GM18858 (cell line): Measurements from ENCODE around the gene LCN15.
"Not testable (repeated sequence)": the region's sequence is repeated elsewhere in the genome, so short reads cannot be mapped to it uniquely, and the experiment has no call there.

Experiments used
- ATAC-seq: cut with Tn5 transposase; IDR thresholded peaks from one replicate; pipeline ENCODE4 v1.9.1; 2021; ENCODE audit not compliant: unreplicated experiment

The LCN15 gene

DNA sequence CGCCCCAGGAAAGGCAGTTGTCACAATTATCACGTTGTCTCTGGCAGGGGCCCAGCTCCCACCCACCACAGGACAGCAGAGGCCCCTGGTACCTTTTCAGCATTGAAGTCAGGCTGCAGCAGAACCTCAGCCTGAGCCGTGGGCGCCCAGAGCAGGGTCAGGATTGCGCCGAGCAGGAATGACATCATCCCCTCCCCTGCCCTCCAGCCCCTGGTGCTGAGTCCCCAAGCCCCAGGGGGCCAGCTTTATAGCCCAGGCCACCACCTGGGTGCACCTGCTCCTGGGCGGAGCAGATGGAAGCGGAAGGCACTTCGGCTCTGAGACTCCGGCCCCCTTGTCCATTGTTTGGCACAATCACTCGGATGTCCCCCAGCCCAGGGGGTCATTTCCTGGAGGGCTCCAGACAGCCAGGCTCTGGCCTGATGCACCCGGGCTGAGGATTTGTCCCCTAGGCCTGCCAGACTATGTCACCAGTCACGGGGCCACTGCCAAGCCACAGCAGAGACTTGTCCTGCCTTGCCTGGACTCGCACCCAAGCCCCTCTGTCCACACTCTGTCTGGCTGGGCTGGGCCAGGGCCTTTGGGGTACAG, at the start of gene LCN15:
Gene LCN15 (minus strand): TSS at position 218 of the 591 bp plus-strand sequence. CDS start 30 bp downstream, at position 188.
- no peak for ATAC-seq

- no peak for ATAC-seq
Observed at GRCh38 chr9:136808806-136809158, 44.5 kb upstream of the LCN15 start.

GRCh38 chr9:136808075-136808805, 43.9 kb upstream of the LCN15 start:
- no peak for ATAC-seq

DNA sequence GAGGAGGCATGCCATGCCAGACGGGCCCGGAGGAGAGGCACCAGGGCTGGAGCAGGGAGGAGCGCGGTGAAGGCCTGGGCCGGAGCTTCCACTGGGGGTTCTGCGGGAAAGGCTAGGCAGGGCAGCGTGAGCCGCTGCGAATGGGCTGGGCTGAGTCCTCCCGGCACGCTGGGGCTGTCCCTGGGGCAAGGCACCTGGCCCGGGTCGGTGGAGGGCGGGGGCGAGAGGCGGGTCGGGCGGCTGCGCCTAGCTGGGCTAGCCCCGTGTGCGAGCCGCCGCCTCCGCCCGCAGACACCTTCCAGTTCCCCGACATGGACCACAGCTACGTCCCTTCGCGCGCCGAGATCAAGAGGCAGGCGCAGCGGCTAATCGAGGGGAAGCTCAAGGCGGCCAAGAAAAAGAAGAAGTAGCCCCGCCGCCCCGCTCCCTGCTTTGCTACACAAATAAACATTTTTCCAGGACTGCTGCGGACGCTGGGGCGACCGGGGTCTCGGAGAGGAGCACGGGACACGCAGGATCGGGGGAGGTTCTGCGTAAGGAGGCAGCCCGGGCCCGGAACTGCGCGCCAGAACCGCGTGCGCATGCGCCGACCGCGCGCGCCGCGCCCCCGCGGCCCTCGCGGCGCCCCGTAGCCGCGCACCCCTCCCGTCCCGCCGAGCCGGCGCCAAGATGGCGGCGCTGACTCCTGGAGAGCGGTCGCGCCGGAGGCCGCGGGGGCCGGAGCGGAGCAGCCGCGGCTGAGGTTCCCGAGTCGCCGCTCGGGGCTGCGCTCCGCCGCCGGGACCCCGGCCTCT, 43.2 kb upstream of the LCN15 start, which contains the start of gene RABL6:
Gene RABL6 (plus strand): TSS at position 668 of the 794 bp plus-strand sequence. CDS start 249 bp downstream, outside the sequence.
- no peak for ATAC-seq

GRCh38 chr9:136806631-136807201, 42.4 kb upstream of the LCN15 start:
- ATAC-seq: no peak

DNA sequence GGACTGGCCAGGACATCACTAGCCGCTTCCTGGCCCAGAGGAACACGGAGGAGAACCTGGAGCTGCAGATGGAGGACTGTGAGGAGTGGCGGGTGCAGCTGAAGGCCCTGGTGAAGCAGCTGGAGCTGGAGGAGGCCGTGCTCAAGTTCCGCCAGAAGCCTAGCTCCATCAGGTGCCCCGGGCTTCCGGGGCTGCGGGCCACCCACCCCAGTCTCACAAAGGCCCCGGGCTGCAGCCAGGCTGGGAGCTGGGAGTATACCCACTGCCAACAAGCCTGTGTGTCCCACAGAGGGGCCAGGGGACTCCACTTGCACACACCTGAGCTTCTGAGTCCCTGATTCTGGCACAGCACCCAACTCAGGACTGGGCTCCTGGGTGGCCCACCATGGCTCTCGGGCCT, 41.7 kb upstream of the LCN15 start:
- ATAC-seq: no peak

GRCh38 chr9:136805207-136805740, 41.0 kb upstream of the LCN15 start:
- ATAC-seq: no peak

DNA sequence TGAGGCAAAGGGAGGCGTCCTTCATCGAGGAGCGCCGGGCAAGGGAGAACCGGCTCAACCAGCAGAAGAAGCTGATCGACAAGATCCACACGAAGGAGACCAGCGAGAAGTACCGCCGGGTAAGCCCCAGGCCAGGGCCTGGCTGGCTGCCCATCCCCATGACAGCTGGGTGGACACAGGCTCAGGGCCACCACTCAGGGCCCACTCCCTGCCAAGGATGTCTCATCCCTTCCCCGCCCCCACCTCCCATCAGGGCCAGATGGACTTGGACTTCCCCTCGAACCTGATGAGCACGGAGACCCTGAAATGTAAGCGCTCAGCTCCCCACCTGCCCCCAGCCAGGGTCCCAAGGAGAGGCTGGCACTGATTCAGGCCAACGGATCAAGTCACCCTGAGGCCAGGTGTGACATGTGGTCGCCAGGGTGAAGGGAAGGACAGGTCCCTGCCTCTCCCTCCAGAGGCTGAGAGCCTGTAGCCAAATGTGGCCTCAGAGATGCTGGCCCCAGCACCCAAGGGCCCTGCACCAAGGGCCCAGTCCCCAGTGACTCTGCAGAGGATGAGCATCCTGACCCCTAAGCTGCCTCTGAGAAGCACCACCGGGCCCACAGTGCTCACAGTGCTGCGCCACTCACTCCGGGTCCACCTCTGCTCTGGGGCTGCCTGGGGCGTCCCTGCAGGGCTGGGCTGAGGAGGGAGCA, 40.3 kb upstream of the LCN15 start:
- ATAC-seq: no peak

DNA sequence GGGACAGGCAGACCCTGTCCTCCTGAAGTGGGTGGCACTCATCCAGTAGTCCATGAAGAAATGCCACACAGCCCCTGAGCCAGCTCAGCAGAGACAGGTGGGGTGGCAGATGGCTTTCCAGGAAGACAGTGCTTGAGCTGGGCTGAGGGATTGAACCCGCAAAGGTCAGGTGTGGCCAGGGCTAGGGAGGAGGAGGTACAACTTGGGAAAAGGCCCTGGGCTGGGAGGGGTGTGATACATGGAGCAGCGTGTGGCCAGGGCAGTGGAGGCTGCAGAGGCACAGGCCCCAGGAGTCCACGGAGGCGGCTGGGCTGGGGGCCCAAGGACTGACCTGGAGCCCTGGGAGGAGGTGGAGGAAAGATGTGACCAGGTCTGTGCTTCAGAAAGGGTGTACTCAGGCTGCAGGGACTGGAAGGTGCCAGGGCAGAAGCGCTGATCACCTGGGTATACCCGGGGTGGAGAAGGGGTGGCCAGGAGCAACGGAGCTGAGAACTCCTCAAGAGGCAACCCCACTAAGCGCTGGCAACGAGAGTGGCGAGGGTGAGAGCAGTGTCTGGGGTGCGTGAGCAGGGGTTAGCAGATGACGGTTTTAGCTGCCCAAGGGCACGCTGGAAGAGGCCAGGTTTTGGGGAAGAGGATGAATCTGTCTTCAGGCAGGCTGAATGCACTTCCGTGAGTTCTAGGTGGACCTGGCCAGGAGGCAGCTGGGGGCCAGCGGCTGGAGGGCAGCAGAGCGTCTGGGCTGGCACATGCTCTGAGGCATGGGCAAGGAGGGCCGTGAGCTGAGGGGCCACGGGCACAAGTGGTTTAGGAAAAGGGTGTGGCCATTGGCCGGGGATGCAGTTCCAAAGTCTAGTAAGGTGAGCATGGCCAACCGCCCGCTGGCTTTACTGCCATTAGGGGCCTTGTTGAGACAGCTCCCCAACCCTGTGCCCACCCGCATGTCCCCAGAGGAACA, 39.5 kb upstream of the LCN15 start:
- no peak for ATAC-seq

- not testable (repeated sequence) for ATAC-seq
Observed at GRCh38 chr9:136803009-136803550, 38.8 kb upstream of the LCN15 start.

DNA sequence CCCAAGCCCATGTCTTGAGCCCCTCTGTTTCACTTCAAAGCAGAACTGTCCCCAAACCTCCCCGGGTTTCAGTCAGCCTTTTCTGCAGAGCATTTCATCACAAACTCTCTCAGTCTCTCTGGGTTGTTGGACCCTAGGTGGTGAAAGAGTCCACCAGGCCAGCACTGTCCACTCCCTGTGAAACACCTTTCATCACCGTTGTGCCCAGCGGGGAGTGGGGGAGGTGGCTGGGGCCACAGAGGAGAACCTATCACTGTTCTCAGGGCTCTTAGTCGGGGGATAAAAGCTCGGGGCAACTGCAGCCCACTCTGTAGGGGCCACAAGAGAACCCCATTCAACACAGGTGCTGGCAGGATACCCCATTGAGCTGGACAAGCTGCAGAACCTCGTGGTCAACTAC, 38.0 kb upstream of the LCN15 start:
- ATAC-seq: no peak

DNA sequence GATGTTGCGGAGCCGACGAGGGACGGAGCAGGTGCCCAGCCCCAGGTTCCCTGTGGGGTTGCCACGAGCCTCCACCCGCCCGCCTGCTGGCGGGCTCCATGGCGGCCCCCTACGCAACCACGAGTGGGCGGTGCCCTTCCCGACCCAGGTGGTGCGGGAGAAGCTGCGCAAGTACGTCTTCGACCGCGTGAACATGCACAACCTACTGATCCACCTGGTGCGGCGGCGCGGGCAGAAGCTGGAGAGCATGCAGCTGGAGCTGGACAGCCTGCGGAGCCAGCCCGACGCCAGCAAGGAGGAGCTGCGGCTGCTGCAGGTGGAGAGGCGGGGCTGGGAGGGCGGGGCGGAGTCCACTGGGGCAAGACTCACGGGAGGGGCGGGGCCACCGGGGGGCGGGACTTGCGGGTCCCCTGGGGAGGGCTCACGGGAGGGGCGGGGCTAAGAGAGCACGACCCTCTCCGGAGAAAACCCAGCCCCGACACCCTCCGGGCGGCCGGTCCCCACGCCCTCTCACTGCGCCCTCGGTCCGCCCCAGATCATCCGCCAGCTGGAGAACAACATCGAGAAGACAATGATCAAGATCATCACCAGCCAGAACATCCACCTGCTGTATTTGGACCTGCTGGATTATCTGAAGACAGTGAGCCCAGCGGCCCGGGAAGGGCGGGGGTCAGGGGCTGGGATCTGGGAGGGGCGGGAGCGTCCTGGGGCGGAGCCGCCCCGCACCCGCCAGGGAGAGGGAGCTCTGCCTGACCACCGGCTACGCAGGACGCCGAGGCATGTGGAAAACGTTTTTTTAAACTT, 35.7 kb upstream of the LCN15 start:
- no peak for ATAC-seq

- ATAC-seq: no peak
Observed at GRCh38 chr9:136799079-136799853, 34.9 kb upstream of the LCN15 start.

- ATAC-seq: no peak
Observed at GRCh38 chr9:136798708-136799078, 34.4 kb upstream of the LCN15 start.

- ATAC-seq: not testable (repeated sequence)
Observed at GRCh38 chr9:136796775-136797347, 32.5 kb upstream of the LCN15 start.

DNA sequence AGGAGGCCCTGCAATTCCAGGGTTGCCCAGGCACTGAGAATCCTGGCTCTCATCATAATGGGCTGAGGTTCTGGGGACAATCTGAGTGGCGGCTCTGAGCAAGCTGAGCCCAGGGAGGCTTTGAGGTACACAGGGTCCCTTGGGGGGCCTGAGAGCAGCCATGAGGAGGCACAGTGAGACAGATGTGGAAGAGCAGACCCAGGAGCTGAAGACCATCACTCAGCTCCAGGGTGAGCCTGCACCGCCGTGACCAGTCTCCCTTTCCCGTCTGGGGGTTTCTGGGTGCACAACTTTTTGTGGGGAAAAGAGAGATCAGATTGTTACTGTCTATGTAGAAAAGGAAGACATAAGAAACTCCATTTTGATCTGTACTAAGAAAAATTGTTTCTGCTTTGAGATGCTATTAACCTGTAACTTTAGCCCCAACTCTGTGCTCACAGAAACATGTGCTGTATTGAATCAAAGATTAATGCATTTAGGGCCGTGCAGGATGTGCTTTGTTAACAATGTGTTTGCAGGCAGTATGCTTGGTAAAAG, 32.0 kb upstream of the LCN15 start, which contains the start of gene CCDC183:
Gene CCDC183 (plus strand): TSS at position 101 of the 537 bp plus-strand sequence. CDS start 60 bp downstream, at position 161.
- ATAC-seq: no peak

DNA sequence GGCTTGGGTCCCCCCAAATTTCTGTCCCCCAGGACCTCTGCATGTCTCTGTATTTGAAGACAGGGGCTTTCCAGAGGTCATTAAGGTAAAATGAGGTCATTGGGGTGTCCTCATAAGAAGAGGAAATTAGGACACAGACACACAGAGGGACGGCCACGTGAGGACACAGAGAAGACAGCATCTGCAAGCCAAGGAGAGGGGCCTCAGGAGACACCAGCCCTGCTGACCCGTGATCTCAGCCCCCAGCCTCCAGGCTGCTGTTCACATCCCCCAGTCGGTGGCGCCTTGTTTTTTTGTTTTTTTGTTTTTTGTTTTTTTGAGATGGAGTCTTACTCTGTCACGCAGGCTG, 30.7 kb upstream of the LCN15 start:
- no peak for ATAC-seq
